ENCODE results near the gene PAM. TPM values are rescaled to one million over a fixed set of nuclear protein-coding genes. Genes with fewer than 3 reads are reported as not detected.

The PAM gene
- total RNA-seq, 2 experiments from 2014 or later = 45.8 to 46.2 TPM

DNA sequence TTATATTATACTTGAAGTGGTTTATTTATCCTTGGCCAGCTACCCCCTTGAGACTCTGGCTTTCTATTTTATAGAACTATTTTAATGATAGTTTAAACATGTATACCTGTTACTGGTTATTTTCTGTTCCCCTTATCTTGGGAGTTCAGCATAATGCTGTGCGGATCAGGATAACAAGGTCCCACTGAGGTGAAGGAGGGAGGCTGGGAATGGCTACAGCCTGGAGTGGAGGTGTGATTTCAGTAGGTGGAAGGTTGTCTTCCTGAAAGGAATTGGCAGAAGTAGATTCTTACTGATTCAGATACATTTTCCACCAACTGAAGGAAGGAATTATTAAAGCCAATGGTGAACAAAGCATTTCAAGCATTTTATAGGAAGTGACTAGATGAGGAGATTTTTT, 38.9 kb downstream of the PAM start:
- no peaks in the 10 kb centered on the region for H3K36me3 Mint-ChIP-seq (ENCODE audit: low read depth)

DNA sequence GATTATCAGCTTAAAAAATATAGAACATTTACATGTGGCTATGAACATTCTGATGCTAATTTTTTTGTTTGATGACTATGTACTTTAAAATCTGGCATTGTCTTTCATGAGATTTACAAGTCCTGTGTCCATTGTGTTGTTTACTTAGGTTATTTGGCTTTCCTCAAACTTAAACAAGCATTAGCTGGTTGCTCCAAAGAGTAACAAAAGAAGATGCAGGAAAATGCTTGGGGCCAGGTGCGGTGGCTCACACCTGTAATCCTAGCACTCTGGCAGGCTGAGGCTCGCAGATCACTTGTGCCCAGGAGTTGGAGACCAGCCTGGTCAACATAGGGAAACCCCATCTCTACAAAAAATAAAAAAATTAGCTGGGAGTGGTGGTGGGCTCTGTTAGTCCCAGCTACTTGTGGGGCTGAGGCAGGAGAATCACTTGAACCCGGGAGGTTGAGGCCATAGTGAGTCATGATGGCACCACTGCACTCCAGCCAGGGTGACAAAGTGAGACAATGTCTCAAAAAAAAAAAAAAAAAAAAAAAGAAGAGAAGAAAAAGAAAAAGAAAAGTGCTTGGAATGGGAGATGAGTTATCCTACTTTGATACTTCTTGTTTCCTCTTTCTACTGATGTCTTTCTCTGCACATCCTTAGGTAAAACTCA, 39.7 kb downstream of the PAM start:
- ChIA-PET POLR2A (no interaction called here), CTCF (interaction anchor here (1.1 kb wide), 1 partner anchor 13 kb away, joined by 5 read pairs; no protein-coding TSS in a partner anchor)
- H3K27me3 Mint-ChIP-seq = no peaks in the 10 kb centered on the region
- no peak for DNase-seq
- no peaks in the 10 kb centered on the region for H3K9me3 Mint-ChIP-seq
- H3K4me3 Mint-ChIP-seq = no peak overlapping the region
- H3K27ac Mint-ChIP-seq = no peak overlapping the region
- H3K4me1 Mint-ChIP-seq = peaks cover 3% of the 10 kb centered on the region
- no peaks in the 10 kb centered on the region for H3K36me3 Mint-ChIP-seq (ENCODE audit: low read depth)

More for the DNA sequence above, 38.9 kb downstream of the PAM start:
- POLR2A ChIA-PET = no interaction called here
- DNase-seq = no peak
- no peak overlapping the region for H3K4me3 Mint-ChIP-seq
- peaks cover 3% of the 10 kb centered on the region for H3K4me1 Mint-ChIP-seq
- no peak overlapping the region for H3K27ac Mint-ChIP-seq
- CTCF ChIA-PET = interaction anchor here (0.9 to 1.1 kb wide), 2 partner anchors 13 to 112 kb away, joined by 5 to 6 read pairs; no protein-coding TSS in a partner anchor
- H3K27me3 Mint-ChIP-seq = no peaks in the 10 kb centered on the region
- H3K9me3 Mint-ChIP-seq = no peaks in the 10 kb centered on the region

DNA sequence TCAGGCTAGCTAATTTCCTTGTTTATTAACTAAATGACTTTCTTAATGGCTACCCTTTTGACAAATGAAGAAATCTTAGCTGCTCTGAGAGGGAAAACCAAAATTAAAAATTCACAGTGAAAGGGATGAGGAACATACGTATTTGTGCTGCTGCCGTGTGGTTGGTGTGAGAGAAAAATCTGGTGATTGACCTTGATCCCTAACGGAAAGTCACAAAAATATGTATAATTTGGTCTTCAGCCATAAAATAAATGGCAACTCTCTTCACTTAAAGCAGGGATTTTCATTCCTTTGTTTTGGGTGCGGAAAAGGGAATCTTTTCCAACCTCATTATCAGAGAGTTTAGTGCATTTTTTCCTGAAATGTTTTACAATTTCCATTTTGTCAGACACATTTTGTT, 40.4 kb downstream of the PAM start:
- Mint-ChIP-seq H3K36me3 (ENCODE audit: low read depth) (no peaks in the 10 kb centered on the region), H3K27me3 (no peaks in the 10 kb centered on the region), H3K4me1 (peaks cover 5% of the 10 kb centered on the region), H3K27ac (no peak overlapping the region), H3K4me3 (no peak overlapping the region), H3K9me3 (no peaks in the 10 kb centered on the region)
- CTCF ChIA-PET = no interaction called here
- no peak for DNase-seq
- POLR2A ChIA-PET = no interaction called here

DNA sequence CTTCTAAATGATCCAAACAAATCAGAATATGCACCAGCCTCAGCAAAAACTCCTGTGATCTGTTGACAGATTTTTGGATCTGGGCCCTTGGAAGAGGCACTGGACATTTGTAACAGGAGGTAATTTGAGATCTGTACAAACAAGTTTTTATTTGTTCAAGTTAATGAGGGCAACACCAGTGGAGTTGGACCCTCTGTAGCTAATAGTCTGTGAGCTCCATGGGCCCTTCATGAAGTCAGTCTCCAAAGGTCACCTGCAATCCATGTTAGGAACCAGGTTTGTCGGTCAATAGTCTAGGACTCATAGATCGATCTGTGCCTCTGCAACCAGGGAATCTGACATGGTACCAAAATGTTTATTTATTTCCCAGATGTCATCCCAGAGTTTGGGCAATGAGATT, 40.9 kb downstream of the PAM start:
- H3K27me3 Mint-ChIP-seq = no peaks in the 10 kb centered on the region
- ChIA-PET POLR2A (no interaction called here), CTCF (no interaction called here)

DNA sequence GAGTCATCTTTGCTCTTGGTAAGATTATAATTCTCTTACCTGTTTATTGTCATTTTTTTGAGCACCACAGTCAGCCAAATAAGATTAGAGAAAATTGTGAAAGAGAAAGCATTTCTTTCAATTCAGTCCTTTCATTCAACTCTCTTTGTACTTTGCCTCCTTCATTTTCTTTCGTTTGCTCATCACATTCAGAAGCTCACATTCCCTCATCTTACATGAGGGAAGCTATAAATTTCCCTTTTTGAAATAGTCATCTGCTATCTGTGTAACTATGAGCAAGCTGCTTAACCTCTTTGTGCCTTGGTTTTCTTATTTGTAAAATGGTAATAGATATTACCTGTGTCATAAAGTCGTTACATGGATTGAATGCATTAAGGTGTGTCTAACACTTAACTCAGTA, 41.4 kb downstream of the PAM start:
- H3K27ac Mint-ChIP-seq = no peak overlapping the region
- H3K27me3 Mint-ChIP-seq = no peaks in the 10 kb centered on the region
- H3K4me1 Mint-ChIP-seq = peaks cover 12% of the 10 kb centered on the region
- ChIA-PET CTCF (no interaction called here), POLR2A (no interaction called here)
- H3K4me3 Mint-ChIP-seq = no peak overlapping the region
- H3K9me3 Mint-ChIP-seq = no peaks in the 10 kb centered on the region
- no peak for DNase-seq
- H3K36me3 Mint-ChIP-seq (ENCODE audit: low read depth) = no peaks in the 10 kb centered on the region

More for the DNA sequence above, 40.9 kb downstream of the PAM start:
- H3K4me1 Mint-ChIP-seq = peaks cover 7% of the 10 kb centered on the region
- no peak overlapping the region for H3K4me3 Mint-ChIP-seq
- no peaks in the 10 kb centered on the region for H3K36me3 Mint-ChIP-seq (ENCODE audit: low read depth)
- H3K27ac Mint-ChIP-seq = no peak overlapping the region
- no peaks in the 10 kb centered on the region for H3K9me3 Mint-ChIP-seq
- DNase-seq = no peak

DNA sequence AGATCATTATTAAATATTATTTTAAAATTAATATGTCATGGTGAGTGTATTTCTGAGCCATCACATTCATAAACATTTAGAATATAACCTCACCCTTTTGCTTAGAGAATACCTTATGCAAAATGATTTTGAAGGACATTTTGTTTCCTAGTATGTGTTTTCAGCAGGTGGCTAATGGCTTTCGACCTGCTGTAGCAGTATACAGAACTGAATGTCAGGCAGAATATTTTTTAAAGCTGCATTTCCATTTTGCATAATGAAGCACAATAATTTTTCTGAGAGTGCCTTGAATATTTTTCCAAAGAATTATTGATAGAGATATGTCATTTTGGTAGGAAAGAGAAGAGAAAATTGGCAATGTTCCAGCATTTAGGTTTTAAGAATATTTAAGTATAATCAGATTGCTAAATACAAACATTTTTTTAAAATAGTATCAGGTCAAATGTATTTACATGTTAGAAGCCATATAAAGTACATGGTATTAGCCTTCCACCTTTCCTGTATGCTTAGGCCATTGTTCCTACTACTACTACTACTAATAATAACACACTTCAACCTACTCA, 42.3 kb downstream of the PAM start:
- DNase-seq = no peak
- H3K27me3 Mint-ChIP-seq = no peaks in the 10 kb centered on the region
- peaks cover 17% of the 10 kb centered on the region for H3K4me1 Mint-ChIP-seq
- no peaks in the 10 kb centered on the region for H3K9me3 Mint-ChIP-seq
- no peak overlapping the region for H3K27ac Mint-ChIP-seq
- no peak overlapping the region for H3K4me3 Mint-ChIP-seq
- no peaks in the 10 kb centered on the region for H3K36me3 Mint-ChIP-seq (ENCODE audit: low read depth)
- ChIA-PET CTCF (interaction anchor here (2.1 kb wide), 1 partner anchor 17 kb away, joined by 6 read pairs; no protein-coding TSS in a partner anchor), POLR2A (no interaction called here)

DNA sequence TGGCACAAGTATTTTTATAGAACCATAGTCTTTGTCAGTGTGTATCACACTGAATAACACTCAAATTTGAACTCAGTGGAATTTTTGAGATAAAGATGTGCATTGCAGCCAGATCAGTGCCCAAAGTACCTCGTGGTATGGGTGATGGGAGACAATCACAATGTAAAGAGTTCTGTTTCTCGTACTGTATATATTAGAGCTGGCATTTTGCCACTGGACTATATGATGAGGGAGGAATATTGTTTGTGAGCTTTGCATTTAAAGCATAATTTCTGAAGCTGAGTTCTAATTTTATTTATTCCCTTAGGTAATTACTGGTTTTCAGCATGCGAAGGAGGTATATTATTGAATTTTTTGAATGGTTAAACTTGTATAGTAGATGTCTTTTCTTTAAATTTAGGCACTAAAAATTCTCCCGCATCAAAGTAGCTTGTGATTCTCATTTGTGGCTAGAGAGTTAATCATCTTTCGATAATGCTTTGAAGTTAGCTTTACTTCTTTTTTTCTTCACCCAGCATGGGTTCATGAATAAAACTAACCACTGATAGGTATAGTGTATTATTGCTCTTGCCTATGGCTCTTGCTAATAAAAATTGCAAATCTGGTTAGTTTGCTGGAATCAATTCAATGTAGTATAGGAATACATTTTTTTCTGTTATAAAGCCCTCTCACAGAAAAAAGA, 43.1 kb downstream of the PAM start:
- Mint-ChIP-seq H3K4me1 (peaks cover 17% of the 10 kb centered on the region), H3K9me3 (no peaks in the 10 kb centered on the region), H3K4me3 (no peak overlapping the region), H3K36me3 (ENCODE audit: low read depth) (no peaks in the 10 kb centered on the region), H3K27ac (no peak overlapping the region), H3K27me3 (no peaks in the 10 kb centered on the region)
- CTCF ChIA-PET = interaction anchor here (1.5 to 2.1 kb wide), 2 partner anchors 16 to 18 kb away, joined by 6 to 7 read pairs; no protein-coding TSS in a partner anchor
- DNase-seq = no peak
- POLR2A ChIA-PET = no interaction called here

DNA sequence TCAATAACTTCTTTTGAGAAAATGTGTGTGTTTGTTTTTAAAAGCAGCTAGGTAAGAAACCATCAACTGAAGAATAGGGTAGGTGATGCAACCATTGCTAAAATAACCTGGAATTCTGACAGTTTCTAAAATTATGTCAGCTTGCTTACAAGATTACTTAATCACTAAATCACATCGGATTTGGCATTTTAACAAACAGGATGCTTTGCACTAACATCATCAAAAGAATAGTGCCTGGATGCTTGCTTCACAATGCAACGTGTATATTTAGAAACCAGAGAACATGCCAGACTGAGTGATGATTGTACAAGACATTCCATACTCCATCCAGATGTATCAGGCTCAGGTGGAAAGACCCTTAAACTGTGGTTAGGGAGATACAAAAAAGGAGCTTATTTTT, 43.9 kb downstream of the PAM start:
- Mint-ChIP-seq H3K9me3 (no peaks in the 10 kb centered on the region), H3K4me1 (peaks cover 17% of the 10 kb centered on the region), H3K27me3 (no peaks in the 10 kb centered on the region), H3K36me3 (ENCODE audit: low read depth) (no peaks in the 10 kb centered on the region), H3K4me3 (no peak overlapping the region), H3K27ac (no peak overlapping the region)
- no peak for DNase-seq
- CTCF ChIA-PET = interaction anchor here (1.5 to 2.1 kb wide), 2 partner anchors 16 to 19 kb away, joined by 6 to 7 read pairs; no protein-coding TSS in a partner anchor
- POLR2A ChIA-PET = no interaction called here

DNA sequence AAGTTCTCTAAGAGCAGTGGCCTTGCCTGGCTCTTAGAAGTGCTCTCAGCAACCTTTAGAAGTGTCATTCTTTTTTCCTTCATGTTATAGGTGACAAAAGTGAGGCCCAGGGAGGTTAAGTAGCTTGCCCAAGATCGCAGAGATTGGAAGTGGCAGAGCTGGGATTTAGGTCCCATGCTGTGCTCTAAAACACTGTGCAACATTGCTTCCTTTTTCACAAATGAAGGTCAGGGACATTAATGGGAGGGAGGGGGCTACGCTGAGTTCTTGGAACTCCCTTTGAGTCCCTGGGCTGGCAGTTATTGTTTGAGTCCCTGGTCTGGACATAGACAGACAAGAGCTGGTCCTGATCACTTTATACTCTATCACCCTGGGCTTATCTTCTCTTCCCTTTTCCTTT, 45.3 kb downstream of the PAM start:
- Mint-ChIP-seq H3K9me3 (no peaks in the 10 kb centered on the region), H3K4me1 (peaks cover 17% of the 10 kb centered on the region), H3K36me3 (ENCODE audit: low read depth) (no peaks in the 10 kb centered on the region), H3K4me3 (no peak overlapping the region), H3K27me3 (no peaks in the 10 kb centered on the region), H3K27ac (no peak overlapping the region)
- ChIA-PET POLR2A (no interaction called here), CTCF (no interaction called here)
- no peak for DNase-seq

DNA sequence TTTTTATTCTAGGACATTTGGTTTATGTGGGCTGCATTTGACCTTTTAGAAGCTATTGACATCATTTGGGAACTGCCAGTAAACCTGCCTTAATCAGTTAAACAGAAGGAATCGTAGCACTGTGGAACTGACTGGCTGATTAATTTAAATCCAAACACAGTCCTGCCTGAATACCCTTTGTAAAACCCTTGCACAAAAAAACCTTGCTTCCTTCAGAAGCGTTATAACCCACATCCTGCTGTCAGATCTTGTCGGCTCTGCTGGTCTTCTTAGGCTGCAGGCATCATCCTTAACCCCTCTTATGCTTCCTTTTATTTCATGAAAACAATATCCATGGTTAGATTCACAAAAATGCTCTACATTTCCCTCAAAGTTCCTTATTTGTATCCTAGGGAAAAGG, 46.3 kb downstream of the PAM start:
- H3K4me1 Mint-ChIP-seq = peaks cover 15% of the 10 kb centered on the region
- CTCF ChIA-PET = interaction anchor here (0.8 to 0.9 kb wide), 2 partner anchors 10 to 21 kb away, joined by 3 to 4 read pairs; no protein-coding TSS in a partner anchor
- peak; percentile 40 for DNase-seq

DNA sequence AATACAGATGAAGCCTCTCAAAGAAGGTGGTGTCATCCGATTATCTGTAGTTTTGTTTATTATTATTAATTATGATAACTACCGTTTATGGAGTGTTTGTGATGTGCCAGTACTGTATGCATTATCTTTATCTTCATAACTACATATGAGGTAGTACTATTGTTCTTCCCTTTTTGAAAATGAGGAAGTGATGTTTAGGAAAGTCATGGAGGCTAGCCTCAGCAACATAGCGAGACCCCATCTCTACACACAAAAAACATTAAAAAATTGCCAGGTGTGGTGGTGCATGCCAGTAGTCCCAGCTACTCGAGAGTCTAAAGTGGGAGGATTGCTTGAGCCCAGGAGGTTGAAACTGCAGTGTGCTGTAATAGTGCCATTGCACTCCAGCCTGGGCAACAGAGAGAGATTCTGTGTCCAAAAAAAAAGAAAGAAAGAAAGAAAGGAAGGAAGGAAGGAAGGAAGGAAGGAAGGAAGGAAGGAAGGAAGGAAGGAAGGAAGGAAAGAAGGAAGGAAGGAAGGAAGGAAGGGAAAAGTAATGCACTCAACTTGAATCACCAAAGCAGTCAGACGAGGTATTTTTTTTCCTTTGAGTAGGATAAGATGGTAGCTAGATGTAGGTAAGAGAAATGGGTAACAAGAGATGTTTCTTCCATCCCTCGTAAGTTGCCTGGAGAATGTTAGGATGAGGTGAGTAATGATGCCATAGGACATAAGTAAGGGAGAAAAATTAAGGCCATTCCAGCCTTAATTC, 47.8 kb downstream of the PAM start:
- no peaks in the 10 kb centered on the region for H3K9me3 Mint-ChIP-seq
- no peaks in the 10 kb centered on the region for H3K27me3 Mint-ChIP-seq
- POLR2A ChIA-PET = no interaction called here
- no peak overlapping the region for H3K27ac Mint-ChIP-seq
- H3K4me1 Mint-ChIP-seq = peaks cover 14% of the 10 kb centered on the region
- CTCF ChIA-PET = no interaction called here
- DNase-seq = no peak
- H3K4me3 Mint-ChIP-seq = no peak overlapping the region
- H3K36me3 Mint-ChIP-seq (ENCODE audit: low read depth) = no peaks in the 10 kb centered on the region

More for the DNA sequence above, 46.3 kb downstream of the PAM start:
- Mint-ChIP-seq H3K4me3 (no peak overlapping the region), H3K9me3 (no peaks in the 10 kb centered on the region), H3K27me3 (no peaks in the 10 kb centered on the region), H3K36me3 (ENCODE audit: low read depth) (no peaks in the 10 kb centered on the region), H3K27ac (no peak overlapping the region)
- POLR2A ChIA-PET = no interaction called here

DNA sequence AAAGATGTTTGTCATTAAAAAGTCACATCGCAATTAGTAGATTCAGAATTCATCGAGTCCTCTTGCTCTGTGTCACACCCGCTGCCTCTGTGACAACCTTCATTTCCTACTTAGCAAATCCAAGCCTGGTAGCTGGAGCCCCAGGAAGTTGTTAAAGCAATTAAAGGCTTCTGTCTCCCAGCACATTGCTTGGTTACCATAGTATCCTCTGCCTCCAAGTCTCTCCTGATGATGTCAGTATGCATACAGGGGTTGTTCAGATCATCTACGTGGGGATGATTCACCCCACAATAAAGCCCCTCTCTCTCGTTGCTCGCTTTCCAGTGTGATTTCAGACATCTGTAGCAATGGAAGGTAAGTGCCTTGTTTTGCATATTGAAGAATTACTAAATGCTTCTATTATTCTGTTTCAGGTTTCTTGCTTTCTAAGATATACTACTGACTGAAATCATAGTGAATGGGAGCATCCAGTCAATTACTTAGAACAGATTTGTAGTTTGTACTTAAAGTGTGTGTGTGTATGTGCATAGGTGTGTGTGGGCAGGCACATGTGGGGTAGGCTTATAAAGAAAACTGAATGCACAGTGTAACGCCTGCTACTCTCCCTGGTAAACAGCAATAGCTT, 52.9 kb downstream of the PAM start:
- DNase-seq = no peak
- Mint-ChIP-seq H3K4me1 (no peaks in the 10 kb centered on the region), H3K9me3 (no peaks in the 10 kb centered on the region), H3K4me3 (no peak overlapping the region), H3K36me3 (ENCODE audit: low read depth) (peaks cover 2% of the 10 kb centered on the region), H3K27me3 (no peaks in the 10 kb centered on the region), H3K27ac (no peak overlapping the region)
- ChIA-PET CTCF (no interaction called here), POLR2A (no interaction called here)

DNA sequence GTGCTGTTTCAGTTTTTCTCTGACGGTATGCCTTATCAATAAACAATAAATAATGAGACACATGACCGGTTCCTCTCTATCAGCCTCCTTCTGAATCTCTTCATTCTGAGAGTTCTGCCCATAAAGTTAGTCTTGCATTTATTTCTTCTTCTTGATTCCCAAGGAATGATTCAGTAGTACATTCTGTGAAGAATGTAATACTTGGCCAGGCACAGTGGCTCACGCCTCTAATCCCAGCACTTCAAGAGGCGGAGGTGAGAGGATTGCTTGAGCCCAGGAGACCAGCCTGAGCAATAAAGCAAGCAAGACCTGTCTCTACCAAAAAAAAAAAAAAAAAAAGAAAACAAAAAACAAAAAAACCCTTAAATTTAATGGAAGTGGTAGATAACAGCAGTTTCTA, 53.9 kb downstream of the PAM start:
- H3K27me3 Mint-ChIP-seq = no peaks in the 10 kb centered on the region
- no peaks in the 10 kb centered on the region for H3K4me1 Mint-ChIP-seq

More for the DNA sequence above, 53.9 kb downstream of the PAM start:
- POLR2A ChIA-PET = no interaction called here
- peaks cover 2% of the 10 kb centered on the region for H3K36me3 Mint-ChIP-seq (ENCODE audit: low read depth)
- H3K9me3 Mint-ChIP-seq = no peaks in the 10 kb centered on the region
- no peak overlapping the region for H3K27ac Mint-ChIP-seq
- no peak for DNase-seq
- no peak overlapping the region for H3K4me3 Mint-ChIP-seq
- CTCF ChIA-PET = no interaction called here
